Colonic mucosa (tissue), 4 donors: ENCODE data around the gene PRKN. TPM values are rescaled to one million over a fixed set of nuclear protein-coding genes. Genes with fewer than 3 reads are reported as not detected.

Experiments
- DNase-seq: peaks from one replicate; pipeline ENCODE4 v3.0.0-alpha.2; 2020
- H3K27ac ChIP-seq: fragments of 200-600 bp; one replicate; pipeline ENCODE4 v1.8.0; 2021
- H3K27me3 ChIP-seq: fragments of 200-600 bp; one replicate; pipeline ENCODE4 v1.8.0; 2021
- H3K36me3 ChIP-seq: fragments of 200-600 bp; one replicate; pipeline ENCODE4 v1.8.0; 2021
- H3K4me1 ChIP-seq: fragments of 200-600 bp; one replicate; pipeline ENCODE4 v1.8.0; 2021; ENCODE audit warnings: mild to moderate bottlenecking
- H3K4me3 ChIP-seq: fragments of 200-600 bp; one replicate; pipeline ENCODE4 v1.8.0; 2021
- H3K9ac ChIP-seq, 2 donors: one replicate each; pipeline ENCODE4 v1.7.0; 2013; ENCODE audit warnings: control low read depth in 2 of 2, low read depth in 2 of 2, low read length in 2 of 2
- H3K9me3 ChIP-seq: fragments of 200-600 bp; one replicate; pipeline ENCODE4 v1.8.0; 2021
- CTCF ChIP-seq: fragments of 200-600 bp; IDR thresholded peaks from one replicate; pipeline ENCODE4 v1.8.0; 2022; ENCODE audit warnings: antibody characterized with exemption, mild to moderate bottlenecking
- intact Hi-C: fragments of 100-400 bp; cut with DNase I; formaldehyde crosslinking; loops from one replicate; pipeline ENCODE4 v1.14.1; 2022
- total RNA-seq, 2 donors: library from RNA; stranded (reverse); fragmentation: NEBNext Ultra II Directional in 1 of 2; extraction: Animal tissue kit (Norgen Biotek cat#: 25700) in 1 of 2; gene quantifications; one replicate each; pipeline ENCODE4 v1.2.1, GENCODE V29; 2021
- donor health status: healthy.
- donor health status: DM: no; HTN: no; CAD: no.
- donor health status: DM: no; HTN: no; CAD: no.

PRKN gene
- total RNA-seq, 2 donors from 2014 or later: 3.7 to 8.1 TPM

- Histone ChIP-seq H3K27me3 (no peaks in the 10 kb centered on the region), H3K4me1 (no peaks in the 10 kb centered on the region), H3K4me3 (no peak overlapping the region), H3K27ac (no peak overlapping the region), H3K9ac (no peak overlapping the region), H3K9me3 (no peaks in the 10 kb centered on the region), H3K36me3 (no peaks in the 10 kb centered on the region)
- no peak for DNase-seq
- no peak for TF ChIP-seq CTCF
- intact Hi-C loops: no loop called here
Measured at GRCh38 chr6:162377735-162378134, 349.8 kb downstream of the PRKN start.

- no peak overlapping the region for H3K27ac ChIP-seq
- no peak overlapping the region for H3K4me3 ChIP-seq
- H3K27me3 ChIP-seq: no peaks in the 10 kb centered on the region
- no peaks in the 10 kb centered on the region for H3K9me3 ChIP-seq
- H3K9ac ChIP-seq: no peak overlapping the region
- no peak for DNase-seq
- no peak for TF ChIP-seq CTCF
- no peaks in the 10 kb centered on the region for H3K36me3 ChIP-seq
- no peaks in the 10 kb centered on the region for H3K4me1 ChIP-seq
- intact Hi-C loops: no loop called here
Measured at GRCh38 chr6:162373868-162374267, 353.7 kb downstream of the PRKN start.

GRCh38 chr6:162373192-162373591 lies 354.4 kb downstream of the PRKN start:
- no peak for TF ChIP-seq CTCF
- H3K9me3 ChIP-seq: no peaks in the 10 kb centered on the region
- intact Hi-C loops: no loop called here
- no peak for DNase-seq
- no peaks in the 10 kb centered on the region for H3K27me3 ChIP-seq
- H3K36me3 ChIP-seq: no peaks in the 10 kb centered on the region
- no peak overlapping the region for H3K9ac ChIP-seq
- no peaks in the 10 kb centered on the region for H3K4me1 ChIP-seq
- H3K4me3 ChIP-seq: no peak overlapping the region
- H3K27ac ChIP-seq: no peak overlapping the region

GRCh38 chr6:162372106-162372505 lies 355.5 kb downstream of the PRKN start:
- Histone ChIP-seq H3K9me3 (no peaks in the 10 kb centered on the region), H3K4me3 (no peak overlapping the region), H3K36me3 (no peaks in the 10 kb centered on the region), H3K4me1 (no peaks in the 10 kb centered on the region), H3K27ac (no peak overlapping the region), H3K9ac (no peak overlapping the region), H3K27me3 (no peaks in the 10 kb centered on the region)
- no peak for DNase-seq
- intact Hi-C loops: no loop called here
- no peak for TF ChIP-seq CTCF

- no peak for DNase-seq
- Histone ChIP-seq H3K9ac (no peak overlapping the region), H3K27me3 (no peaks in the 10 kb centered on the region), H3K4me1 (no peaks in the 10 kb centered on the region), H3K36me3 (no peaks in the 10 kb centered on the region), H3K4me3 (no peak overlapping the region), H3K27ac (no peak overlapping the region), H3K9me3 (no peaks in the 10 kb centered on the region)
- intact Hi-C loops: no loop called here
- TF ChIP-seq CTCF: no peak
Measured at GRCh38 chr6:162371121-162371520, 356.4 kb downstream of the PRKN start.

GRCh38 chr6:162369091-162369490 lies 358.5 kb downstream of the PRKN start:
- intact Hi-C loops: no loop called here
- Histone ChIP-seq H3K9ac (no peak overlapping the region), H3K27ac (no peak overlapping the region), H3K27me3 (no peaks in the 10 kb centered on the region), H3K9me3 (no peaks in the 10 kb centered on the region), H3K36me3 (no peaks in the 10 kb centered on the region), H3K4me1 (no peaks in the 10 kb centered on the region), H3K4me3 (no peak overlapping the region)
- no peak for DNase-seq
- no peak for TF ChIP-seq CTCF
